Adrenal gland (tissue), 5 donors: ENCODE measurements around the gene CCDC30.

Source experiments
- CTCF ChIP-seq, 6 experiments: fragments of 450-650 bp in 4 of 6; fragments of 200-600 bp in 2 of 6; sonication (generic) in 1 of 6; IDR thresholded peaks; 1 replicate in 5 of 6; 2 replicates in 1 of 6; pipeline versions ENCODE4 v1.5.1 to v1.8.0; 2016 to 2021; ENCODE audit warnings: antibody characterized with exemption in 6 of 6, mild to moderate bottlenecking in 2 of 6, moderate library complexity in 1 of 6
- POLR2A ChIP-seq, 2 donors: fragments of 450-650 bp; IDR thresholded peaks; one replicate each; pipeline ENCODE4 v1.6.1; 2017; ENCODE audit warnings: antibody characterized with exemption in 2 of 2, mild to moderate bottlenecking in 2 of 2, moderate library complexity in 1 of 2
- donor health status: DM: no; HTN: no; CAD: no.

GRCh38 chr1:42524330-42524729 is 61.2 kb downstream of the CCDC30 start:
- TF ChIP-seq CTCF (IDR thresholded peaks at IDR 0.05) (no peak), POLR2A (IDR thresholded peaks at IDR 0.05) (no peak)
